DMS114 treated with DMSO at 0.1 percent for 48 hours (cell line): ENCODE data around the gene PEX6.
"Not testable (repeated sequence)": the region's sequence is repeated elsewhere in the genome, so short reads cannot be mapped to it uniquely, and the experiment has no call there.

Source experiments
- DNase-seq: peaks from one replicate; lab custom pipeline; 2025; ENCODE audit not compliant: unreplicated experiment; lab: John Stamatoyannopoulos, UW

PEX6 gene

DNA sequence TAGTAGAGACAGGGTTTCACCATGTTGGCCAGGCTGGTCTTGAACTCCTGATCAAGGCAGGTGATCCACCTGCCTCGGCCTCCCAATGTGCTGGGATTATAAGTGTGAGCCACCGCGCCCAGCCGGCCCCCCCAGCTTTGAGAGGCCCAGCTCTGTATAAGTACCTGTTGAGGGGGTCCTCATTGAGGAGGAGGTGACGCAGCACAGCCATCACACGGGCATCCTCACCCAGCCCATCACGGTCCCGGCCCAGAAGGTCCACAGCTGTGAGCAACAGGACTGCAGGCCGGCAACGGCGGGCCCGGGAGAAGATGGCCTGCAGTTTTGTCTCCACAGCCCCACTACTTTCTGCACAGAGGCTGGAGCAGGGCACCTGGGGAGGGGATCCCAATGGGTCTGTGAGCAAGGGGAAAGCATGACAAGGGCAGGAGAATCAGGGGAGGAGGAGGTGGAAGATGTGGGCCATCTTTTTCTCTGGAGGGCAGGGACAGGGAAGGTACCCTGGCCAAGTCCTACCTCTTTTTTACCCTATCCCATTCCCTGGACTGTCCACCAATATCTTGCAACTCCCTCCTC, 10.8 kb downstream of the PEX6 start:
- no peak for DNase-seq

DNA sequence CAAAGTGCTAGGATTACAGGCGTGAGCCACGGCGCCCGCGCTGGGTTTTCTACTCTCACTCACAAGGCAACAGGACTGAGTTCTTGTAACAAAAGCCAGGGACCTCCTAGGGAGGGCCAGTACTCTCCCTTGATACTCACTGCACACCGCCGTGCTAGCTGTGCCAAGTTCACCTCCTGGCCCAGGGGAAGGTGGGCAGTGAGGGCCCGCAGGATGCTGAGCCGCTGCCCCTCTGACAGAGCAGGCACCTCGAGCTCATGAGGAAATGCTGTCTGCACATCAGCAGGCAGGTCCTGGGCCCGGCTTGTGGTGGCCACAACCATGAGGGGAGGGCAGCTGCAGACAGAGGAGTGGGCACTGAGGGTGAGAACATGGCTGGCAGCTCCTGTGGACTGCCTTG, 11.8 kb downstream of the PEX6 start:
- no peak for DNase-seq

DNA sequence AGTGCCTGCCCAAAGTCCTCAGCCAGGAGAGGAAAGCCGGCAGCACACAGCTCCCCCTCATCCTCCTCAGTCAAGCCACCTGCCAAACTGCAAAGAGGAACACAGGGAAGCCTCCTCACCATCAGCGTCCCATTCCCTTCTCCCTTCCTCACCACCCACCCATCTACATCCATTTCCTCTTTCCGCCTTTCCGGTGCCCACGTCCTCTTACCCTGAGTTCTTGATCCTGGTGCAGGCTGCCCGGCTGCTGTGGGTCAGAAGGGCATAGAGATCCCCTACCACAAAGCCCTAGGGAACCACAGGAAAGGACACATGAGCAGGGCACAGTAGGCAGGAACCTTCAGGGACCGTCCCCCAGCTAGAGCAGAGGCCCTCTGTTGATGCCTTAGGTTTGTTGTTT, 12.4 kb downstream of the PEX6 start:
- no peak for DNase-seq

DNA sequence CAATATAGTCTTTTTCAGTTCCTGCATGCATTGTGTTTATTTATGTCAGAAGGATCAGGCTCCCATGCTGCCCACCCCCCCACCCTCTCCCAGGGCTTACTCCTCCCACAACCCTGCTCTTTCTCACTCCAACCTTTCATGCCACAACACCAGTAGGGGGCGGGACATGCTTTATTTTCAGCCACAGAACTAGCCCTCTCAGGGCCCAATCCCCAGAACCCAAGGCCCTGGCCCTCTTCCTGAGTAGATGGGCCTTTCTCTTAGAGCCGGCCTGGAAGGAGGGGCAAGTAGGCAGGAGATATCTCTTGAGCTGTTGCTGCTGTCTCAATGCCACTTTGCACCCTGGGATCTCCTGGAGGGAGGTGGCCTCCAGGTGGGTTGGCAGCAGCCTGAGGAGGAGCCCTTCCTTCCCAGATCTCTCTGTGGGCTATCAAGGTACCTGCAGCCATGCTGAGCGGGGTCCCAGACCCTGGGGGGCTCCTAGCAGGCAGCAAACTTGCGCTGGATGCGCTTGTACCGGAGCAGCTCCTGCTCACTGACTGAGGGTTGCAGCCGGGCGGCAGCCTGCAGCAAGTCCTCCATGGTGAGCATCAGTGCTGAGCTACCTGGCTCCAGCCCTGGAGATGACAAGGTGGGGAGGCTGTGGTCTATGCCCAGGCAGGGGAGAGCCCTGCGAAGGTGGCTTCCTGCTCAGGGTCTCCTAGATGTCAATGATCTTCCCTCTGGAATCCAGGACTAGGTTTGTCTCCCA, 15.0 kb downstream of the PEX6 start:
- peak; percentile 60 for DNase-seq

GRCh38 chr6:42963179-42963854, 15.7 kb downstream of the PEX6 start:
- no peak for DNase-seq

GRCh38 chr6:42962502-42963178, 16.3 kb downstream of the PEX6 start:
- no peak for DNase-seq

DNA sequence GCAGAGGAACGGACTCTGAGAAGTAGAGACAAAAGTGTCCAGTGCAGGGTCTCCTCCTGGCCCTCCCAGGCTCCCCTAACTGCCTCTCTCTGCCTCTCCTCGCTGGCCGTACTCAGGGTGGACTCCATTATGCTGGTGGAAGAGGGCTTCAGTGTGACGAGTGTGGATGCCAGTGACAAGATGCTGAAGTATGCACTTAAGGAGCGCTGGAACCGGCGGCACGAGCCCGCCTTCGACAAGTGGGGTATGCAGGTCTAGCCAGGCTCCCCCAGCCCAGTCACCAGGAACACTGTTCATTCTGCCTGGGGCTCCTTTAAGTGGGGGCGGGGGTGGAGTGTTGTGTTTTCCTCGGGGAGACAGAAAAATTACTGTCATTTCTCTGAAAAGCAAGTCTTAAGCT, 16.9 kb downstream of the PEX6 start:
- no peak for DNase-seq

DNA sequence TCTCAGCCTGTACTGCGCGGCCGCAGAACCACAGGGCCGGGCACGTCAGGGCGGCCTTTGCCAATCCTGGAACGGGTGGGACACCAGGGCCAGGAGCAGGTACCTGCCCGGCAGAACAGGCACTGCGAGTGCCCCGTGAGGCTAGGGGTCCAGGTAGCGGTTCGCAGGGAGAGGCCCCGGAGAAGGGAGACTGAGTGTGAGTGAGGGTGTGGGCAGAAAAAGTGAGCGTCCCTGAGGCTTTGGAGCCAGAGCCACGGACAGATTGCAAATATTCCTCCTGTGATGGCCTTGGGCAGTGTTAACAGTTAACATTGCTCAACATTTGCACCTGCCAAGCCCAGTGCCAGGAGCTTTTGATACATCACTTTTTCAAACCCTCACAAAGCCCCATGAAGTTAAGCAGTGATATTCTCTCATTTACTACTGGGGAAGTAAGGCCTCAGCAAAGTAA, 17.9 kb downstream of the PEX6 start:
- DNase-seq, result no peak

DNA sequence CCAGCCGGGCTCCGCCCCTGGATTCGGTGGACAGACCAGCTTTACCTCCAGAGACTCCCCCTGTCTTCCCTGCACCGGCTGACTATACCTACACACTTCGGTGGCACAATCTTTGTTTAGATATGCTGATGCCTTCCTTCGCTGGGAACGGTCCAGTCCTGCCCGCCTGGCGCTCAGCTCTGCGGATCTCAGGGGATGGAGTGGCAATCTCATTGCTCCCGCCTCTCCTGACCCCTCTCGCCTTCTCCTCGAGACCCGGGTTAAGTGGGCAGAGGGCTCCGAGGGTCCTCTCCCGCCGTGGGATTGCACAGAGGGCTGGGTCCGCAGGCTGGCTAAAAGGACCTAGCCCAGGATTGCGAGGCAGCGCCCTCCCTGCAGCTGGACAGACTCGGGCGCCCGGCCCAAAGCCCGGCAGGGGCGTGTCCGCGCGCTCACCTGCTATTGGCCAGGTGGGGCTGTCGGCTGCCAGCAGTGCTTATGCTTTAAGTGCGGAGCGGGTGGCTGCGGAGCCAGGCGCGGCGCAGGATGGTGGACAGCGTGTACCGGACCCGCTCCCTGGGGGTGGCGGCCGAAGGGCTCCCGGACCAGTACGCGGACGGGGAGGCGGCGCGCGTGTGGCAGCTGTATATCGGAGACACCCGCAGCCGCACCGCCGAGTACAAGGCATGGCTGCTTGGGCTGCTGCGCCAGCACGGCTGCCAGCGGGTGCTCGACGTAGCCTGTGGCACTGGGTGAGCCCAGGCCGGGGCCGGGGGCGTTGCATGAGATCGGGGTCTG, 18.6 kb downstream of the PEX6 start, which contains the start of gene GNMT:
Gene GNMT, plus strand, starts transcription at position 512 of the 777 bp plus-strand sequence. Its CDS starts 14 bp downstream, at position 526.
- peak; percentile 27 for DNase-seq

GRCh38 chr6:42959917-42960242, 19.1 kb downstream of the PEX6 start:
- no peak for DNase-seq

- peak; percentile 53 for DNase-seq
Measured at GRCh38 chr6:42958125-42958524, 20.9 kb downstream of the PEX6 start.

GRCh38 chr6:42954405-42954804, 24.6 kb downstream of the PEX6 start:
- not testable (repeated sequence) for DNase-seq

DNA sequence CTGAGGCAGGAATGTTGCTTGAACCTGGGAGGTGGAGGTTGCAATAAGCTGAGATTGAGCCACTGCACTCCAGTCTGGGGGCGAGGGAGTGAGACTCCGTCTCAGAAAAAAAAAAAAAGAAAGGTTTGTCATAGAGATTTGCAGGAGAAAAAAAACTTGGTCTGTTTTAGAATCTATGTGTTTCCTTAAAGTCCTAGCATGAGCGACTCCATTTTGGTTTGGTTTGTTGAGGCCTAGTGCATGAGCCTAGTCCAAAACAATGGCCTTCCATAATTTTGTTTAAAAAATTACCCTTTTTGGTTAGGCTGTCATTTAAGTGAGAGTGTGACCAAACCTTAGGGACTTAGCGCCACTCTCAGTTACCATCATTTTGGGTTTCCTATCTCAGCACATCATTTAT, 26.6 kb downstream of the PEX6 start:
- no peak for DNase-seq

DNA sequence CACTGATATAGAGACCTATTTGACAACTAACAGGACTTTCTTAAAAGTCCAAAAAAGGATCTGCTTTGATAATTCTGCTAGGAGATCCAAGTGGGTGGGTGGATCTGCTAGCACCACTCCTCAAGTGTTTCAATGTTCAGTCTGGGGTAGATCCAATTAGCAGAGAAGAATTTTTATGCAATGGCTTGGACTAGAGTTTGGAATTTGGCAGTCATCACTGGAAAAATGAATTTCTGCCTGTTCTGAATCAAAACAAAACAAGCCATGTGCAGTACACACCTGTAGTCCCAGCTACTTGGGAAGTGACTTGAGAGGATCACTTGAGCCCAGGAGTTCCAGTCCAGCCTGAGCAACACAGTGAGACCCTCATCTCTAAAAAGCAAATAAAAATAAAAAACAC, 31.0 kb downstream of the PEX6 start:
- no peak for DNase-seq

- DNase-seq, result no peak
Measured at GRCh38 chr6:42942444-42942843, 36.5 kb downstream of the PEX6 start.

DNA sequence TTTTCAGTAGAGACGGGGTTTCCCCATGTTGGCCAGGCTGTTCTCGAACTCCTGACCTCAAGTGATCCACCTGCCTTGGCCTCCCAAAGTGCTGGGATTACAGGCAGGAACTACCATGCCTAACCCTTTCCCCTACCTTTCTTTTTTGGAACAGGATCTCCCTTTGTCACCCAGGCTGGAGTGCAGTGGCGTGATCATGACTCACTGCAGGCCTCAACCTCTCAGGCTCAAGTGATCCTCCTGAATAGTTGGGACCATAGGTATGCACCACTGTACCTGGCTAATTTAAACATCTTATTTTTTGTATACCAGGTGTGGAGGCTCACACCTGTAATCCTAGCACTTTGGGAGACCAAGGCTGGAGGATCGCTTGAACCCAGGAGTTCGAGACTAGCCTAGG, 37.6 kb downstream of the PEX6 start:
- not testable (repeated sequence) for DNase-seq

- DNase-seq, result no peak
Measured at GRCh38 chr6:42940493-42941045, 38.4 kb downstream of the PEX6 start.

GRCh38 chr6:42939810-42940167, 39.2 kb downstream of the PEX6 start:
- DNase-seq, result no peak

DNA sequence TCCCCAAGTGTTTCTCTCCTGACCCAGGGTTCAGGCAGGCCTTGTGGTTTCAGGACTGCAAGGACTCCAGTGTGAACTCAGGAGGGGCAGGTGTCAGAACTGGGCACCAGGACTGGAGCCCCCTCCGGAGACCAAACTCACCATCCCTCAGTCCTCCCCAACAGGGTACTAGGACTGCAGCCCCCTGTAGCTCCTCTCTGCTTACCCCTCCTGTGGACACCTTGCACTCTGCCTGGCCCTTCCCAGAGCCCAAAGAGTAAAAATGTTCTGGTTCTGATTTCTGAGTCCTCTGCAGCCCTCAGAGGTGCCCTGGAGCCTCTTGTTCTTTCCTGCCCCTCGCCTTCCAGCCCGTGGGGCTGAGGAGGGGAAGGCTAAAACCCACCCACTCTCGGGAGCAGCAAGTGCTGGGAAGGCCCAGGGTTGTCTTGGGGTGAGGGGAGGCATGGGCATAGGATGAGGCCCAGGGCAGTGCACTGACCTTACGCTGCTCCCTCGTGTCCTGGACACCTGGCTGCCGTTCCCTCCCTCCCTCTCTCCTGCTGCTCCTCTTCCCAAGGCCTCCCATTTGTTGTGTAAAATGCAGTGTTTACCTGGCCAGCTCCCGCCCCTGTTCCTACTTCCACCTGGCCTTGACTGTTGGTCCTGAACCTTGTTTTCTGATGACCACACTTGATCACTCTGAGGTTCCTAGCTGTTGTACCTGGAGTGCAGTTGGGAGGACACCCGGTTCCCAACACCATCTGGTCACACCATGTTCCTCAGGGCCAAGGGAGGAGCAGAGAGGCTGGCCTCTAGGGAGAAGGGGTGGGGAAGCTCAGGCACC, 39.8 kb downstream of the PEX6 start:
- DNase-seq, result no peak

DNA sequence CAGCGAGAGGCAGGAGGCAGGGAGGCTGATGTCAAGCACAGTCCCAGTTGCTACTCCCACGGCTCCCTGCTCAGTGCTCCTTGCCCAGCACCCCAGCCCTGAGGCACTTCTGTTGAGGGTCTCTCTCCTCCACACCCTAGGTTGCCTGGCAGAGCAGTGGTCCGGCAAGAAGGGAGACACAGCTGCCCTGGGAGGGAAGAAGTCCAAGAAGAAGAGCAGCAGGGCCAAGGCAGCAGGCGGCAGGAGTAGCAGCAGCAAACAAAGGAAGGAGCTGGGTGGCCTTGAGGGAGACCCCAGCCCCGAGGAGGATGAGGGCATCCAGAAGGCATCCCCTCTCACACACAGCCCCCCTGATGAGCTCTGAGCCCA, 40.6 kb downstream of the PEX6 start:
- no peak for DNase-seq
